HepG2 (cell line): Measurements from ENCODE around the gene ARFGEF3. TPM values are rescaled to one million over a fixed set of nuclear protein-coding genes. Genes with fewer than 3 reads are reported as not detected.

Experiments used
- CSRNP1 ChIP-seq: sonication (generic); formaldehyde crosslinking; IDR thresholded peaks from 2 replicates; pipeline ENCODE4 v1.8.1; 2023; ENCODE audit warnings: mild to moderate bottlenecking, missing genetic modification reagents
- HNRNPK ChIP-seq: fragments of 200-400 bp; formaldehyde crosslinking; IDR thresholded peaks from 2 replicates; pipeline ENCODE4 v1.6.1; 2018; ENCODE audit warnings: low read length, low read depth, moderate library complexity, mild to moderate bottlenecking; ENCODE audit not compliant: poor library complexity, severe bottlenecking
- KDM5B ChIP-seq: sonication (generic); formaldehyde crosslinking; IDR thresholded peaks from 2 replicates; pipeline ENCODE4 v1.4.0; 2020; ENCODE audit warnings: missing genetic modification reagents, mild to moderate bottlenecking, borderline replicate concordance
- KMT2B ChIP-seq: IDR thresholded peaks from 2 replicates; pipeline ENCODE4 v1.6.1; 2016; ENCODE audit warnings: missing genetic modification reagents, missing compliant biosample characterization
- MAFG ChIP-seq: sonication (generic); formaldehyde crosslinking; IDR thresholded peaks from 2 replicates; pipeline ENCODE4 v1.5.1; 2020; ENCODE audit warnings: mild to moderate bottlenecking, missing genetic modification reagents
- MTA1 ChIP-seq: sonication (generic); formaldehyde crosslinking; IDR thresholded peaks from 2 replicates; pipeline ENCODE4 v1.4.0; 2020; ENCODE audit warnings: missing genetic modification reagents, mild to moderate bottlenecking, borderline replicate concordance
- TAF15 ChIP-seq: fragments of 200-400 bp; formaldehyde crosslinking; IDR thresholded peaks from one replicate; pipeline ENCODE4 v1.6.1; 2018; ENCODE audit warnings: mild to moderate bottlenecking, low read depth, low read length; ENCODE audit not compliant: poor library complexity, severe bottlenecking
- TARDBP ChIP-seq: sonication (generic); formaldehyde crosslinking; IDR thresholded peaks from 2 replicates; pipeline ENCODE4 v1.8.0; 2022; ENCODE audit warnings: mild to moderate bottlenecking, missing genetic modification reagents
- ZNF275 ChIP-seq: sonication (generic); formaldehyde crosslinking; IDR thresholded peaks from 2 replicates; pipeline ENCODE4 v1.8.0; 2022; ENCODE audit warnings: missing genetic modification reagents, mild to moderate bottlenecking, inconsistent platforms, borderline replicate concordance
- ZNF557 ChIP-seq: sonication (generic); formaldehyde crosslinking; IDR thresholded peaks from 2 replicates; pipeline ENCODE4 v1.4.0; 2020; ENCODE audit warnings: missing genetic modification reagents
- ZNF597 ChIP-seq: sonication (generic); formaldehyde crosslinking; IDR thresholded peaks from 2 replicates; pipeline ENCODE4 v1.5.0; 2020; ENCODE audit warnings: missing genetic modification reagents
- ZNF747 ChIP-seq: sonication (generic); formaldehyde crosslinking; IDR thresholded peaks from 2 replicates; pipeline ENCODE4 v1.8.1; 2023; ENCODE audit warnings: missing genetic modification reagents, mild to moderate bottlenecking, borderline replicate concordance
- ZNF75D ChIP-seq: sonication (generic); formaldehyde crosslinking; IDR thresholded peaks from 2 replicates; pipeline ENCODE4 v1.8.1; 2023; ENCODE audit warnings: missing genetic modification reagents, mild to moderate bottlenecking, borderline replicate concordance
- ZNF776 ChIP-seq: sonication (generic); formaldehyde crosslinking; IDR thresholded peaks from 2 replicates; pipeline ENCODE4 v1.4.0; 2020; ENCODE audit warnings: mild to moderate bottlenecking, missing genetic modification reagents
- polyA plus RNA-seq, 8 experiments: library from polyadenylated mRNA; depleted of rRNA in 3 of 8; stranded (reverse) in 7 of 8; unstranded in 1 of 8; fragments of >200 nt; fragmentation: Illumina TruSeq in 4 of 8; extraction: Trizol in 4 of 8; gene quantifications; 2 replicates each; pipeline versions ENCODE4 v1.2.1 to v1.2.3, GENCODE V29; 2011 to 2016; ENCODE audit warnings: low read depth in 4 of 8, missing spikeins in 1 of 8, mixed read lengths in 1 of 8; ENCODE audit not compliant: insufficient read depth in 1 of 8
- total RNA-seq, 5 experiments: library from RNA; depleted of rRNA; stranded (reverse); fragments of >200 nt; fragmentation: Illumina TruSeq; extraction: Trizol; gene quantifications; 2 replicates each; pipeline ENCODE4 v1.2.3, GENCODE V29; 2016; ENCODE audit warnings: low read depth in 1 of 5
- TF ChIP-seq, protein P1 (sequence below): sonication (generic); IDR thresholded peaks from 2 replicates; pipeline ENCODE4 v1.6.1; 2016; ENCODE audit warnings: low read depth, borderline replicate concordance
- TF ChIP-seq, protein P2 (sequence below): sonication (generic); formaldehyde crosslinking; IDR thresholded peaks from 2 replicates; pipeline ENCODE4 v1.4.0; 2020; ENCODE audit warnings: mild to moderate bottlenecking, missing genetic modification reagents
- TF ChIP-seq, protein P3 (sequence below): sonication (generic); formaldehyde crosslinking; IDR thresholded peaks from 2 replicates; pipeline ENCODE4 v1.4.0; 2020; ENCODE audit warnings: missing genetic modification reagents
- TF ChIP-seq, protein P4 (sequence below): sonication (generic); formaldehyde crosslinking; IDR thresholded peaks from 2 replicates; pipeline ENCODE4 v1.4.0; 2020; ENCODE audit warnings: missing genetic modification reagents

The ARFGEF3 gene
- total and polyA plus RNA-seq, 2 of the 13 experiments (the other 11 are each of a cell fraction or from before 2014, with no cell fraction given), result 0.60 to 2.6 TPM

DNA sequence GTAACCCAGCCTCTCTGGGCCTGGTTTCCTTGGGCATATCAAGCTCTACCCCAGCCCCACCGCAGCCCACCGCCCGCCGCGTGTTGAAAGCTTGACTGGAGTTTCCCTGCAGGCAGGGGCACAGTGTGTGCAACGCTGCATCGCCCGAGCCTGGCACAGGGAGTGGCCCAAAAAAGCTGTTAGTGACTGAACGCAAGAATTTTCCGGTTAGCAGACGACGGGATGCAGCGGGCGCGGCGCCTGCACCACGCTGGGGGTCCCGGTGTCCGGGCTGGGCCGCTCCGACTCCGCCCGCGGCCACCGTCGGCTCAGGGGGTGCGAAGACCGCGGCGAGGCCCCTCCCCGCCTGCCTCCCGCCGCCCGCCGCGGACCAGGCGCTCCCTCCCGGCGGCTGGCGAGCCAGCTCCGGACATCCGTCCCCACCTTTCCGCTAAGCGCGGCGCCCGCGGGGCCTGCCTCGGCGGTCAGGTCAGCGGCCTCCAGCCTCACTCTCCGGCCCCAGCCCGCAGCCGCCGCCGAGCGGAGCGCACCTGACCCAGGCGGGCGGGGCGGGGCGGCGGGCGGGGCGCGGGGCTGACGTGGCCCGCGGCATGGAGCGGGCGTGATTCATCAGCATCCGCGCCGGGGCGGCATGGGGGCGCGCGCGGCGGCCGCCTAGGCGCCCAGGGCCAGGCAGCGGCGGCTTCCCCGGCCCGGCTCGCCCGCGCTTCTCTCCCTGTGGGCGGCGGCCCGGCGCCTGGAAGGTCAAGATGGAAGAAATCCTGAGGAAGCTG lies at the start of gene ARFGEF3 (continued):
- TF ChIP-seq ZNF275 (CRISPR knock-in tag) (no peak), ZNF747 (CRISPR knock-in tag) (no peak), ZNF776 (CRISPR knock-in tag) (peak; percentile 72; the same call in 1 of the 2 replicates), MAFG (CRISPR knock-in tag) (no peak), KMT2B (CRISPR knock-in tag) (no peak; the same call in 1 of the 2 replicates), TARDBP (CRISPR knock-in tag) (no peak), CSRNP1 (CRISPR knock-in tag) (no peak), ZNF597 (CRISPR knock-in tag) (no peak), TAF15 (peak; percentile 36), ZNF557 (CRISPR knock-in tag) (no peak), HNRNPK (no peak), KDM5B (CRISPR knock-in tag) (peak; percentile 37; the same call in 1 of the 2 replicates), MTA1 (no peak), ZNF75D (CRISPR knock-in tag) (no peak)
- TF ChIP-seq, protein P1, sequence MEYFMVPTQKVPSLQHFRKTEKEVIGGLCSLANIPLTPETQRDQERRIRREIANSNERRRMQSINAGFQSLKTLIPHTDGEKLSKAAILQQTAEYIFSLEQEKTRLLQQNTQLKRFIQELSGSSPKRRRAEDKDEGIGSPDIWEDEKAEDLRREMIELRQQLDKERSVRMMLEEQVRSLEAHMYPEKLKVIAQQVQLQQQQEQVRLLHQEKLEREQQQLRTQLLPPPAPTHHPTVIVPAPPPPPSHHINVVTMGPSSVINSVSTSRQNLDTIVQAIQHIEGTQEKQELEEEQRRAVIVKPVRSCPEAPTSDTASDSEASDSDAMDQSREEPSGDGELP, result no peak
- TF ChIP-seq, protein P2, sequence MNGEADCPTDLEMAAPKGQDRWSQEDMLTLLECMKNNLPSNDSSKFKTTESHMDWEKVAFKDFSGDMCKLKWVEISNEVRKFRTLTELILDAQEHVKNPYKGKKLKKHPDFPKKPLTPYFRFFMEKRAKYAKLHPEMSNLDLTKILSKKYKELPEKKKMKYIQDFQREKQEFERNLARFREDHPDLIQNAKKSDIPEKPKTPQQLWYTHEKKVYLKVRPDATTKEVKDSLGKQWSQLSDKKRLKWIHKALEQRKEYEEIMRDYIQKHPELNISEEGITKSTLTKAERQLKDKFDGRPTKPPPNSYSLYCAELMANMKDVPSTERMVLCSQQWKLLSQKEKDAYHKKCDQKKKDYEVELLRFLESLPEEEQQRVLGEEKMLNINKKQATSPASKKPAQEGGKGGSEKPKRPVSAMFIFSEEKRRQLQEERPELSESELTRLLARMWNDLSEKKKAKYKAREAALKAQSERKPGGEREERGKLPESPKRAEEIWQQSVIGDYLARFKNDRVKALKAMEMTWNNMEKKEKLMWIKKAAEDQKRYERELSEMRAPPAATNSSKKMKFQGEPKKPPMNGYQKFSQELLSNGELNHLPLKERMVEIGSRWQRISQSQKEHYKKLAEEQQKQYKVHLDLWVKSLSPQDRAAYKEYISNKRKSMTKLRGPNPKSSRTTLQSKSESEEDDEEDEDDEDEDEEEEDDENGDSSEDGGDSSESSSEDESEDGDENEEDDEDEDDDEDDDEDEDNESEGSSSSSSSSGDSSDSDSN (CRISPR knock-in tag), result peak; percentile 96
- TF ChIP-seq, protein P3, sequence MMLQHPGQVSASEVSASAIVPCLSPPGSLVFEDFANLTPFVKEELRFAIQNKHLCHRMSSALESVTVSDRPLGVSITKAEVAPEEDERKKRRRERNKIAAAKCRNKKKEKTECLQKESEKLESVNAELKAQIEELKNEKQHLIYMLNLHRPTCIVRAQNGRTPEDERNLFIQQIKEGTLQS (CRISPR knock-in tag), result no peak
- TF ChIP-seq, protein P4, sequence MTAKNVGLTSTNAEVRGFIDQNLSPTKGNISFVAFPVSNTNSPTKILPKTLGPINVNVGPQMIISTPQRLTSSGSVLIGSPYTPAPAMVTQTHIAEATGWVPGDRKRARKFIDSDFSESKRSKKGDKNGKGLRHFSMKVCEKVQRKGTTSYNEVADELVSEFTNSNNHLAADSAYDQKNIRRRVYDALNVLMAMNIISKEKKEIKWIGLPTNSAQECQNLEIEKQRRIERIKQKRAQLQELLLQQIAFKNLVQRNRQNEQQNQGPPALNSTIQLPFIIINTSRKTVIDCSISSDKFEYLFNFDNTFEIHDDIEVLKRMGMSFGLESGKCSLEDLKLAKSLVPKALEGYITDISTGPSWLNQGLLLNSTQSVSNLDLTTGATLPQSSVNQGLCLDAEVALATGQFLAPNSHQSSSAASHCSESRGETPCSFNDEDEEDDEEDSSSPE, result peak; percentile 53; the same call in 1 of the 2 replicates
